Measurements from ENCODE around the gene MMD.

DNA sequence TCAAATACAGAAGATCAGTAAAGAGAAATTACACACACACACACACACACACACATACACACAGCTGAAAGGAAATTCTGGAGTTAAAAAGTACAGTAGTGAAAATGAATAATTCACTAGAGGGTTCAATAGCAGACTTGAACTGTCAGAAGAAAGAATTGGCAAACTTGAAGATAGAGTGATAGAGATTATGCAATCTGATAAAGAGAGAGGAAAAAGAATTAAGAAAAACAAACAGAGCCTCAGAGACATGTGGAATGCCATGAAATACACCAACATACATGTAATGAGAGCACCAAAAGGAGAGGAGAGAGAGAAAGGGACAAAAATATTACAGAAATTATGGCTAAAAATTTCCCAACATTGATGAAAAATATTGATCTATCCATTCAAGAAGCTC is 60.7 kb downstream of the MMD start:
- TF ChIP-seq EZH2 (IDR thresholded peaks at IDR 0.05), result no peak
- no peak for TF ChIP-seq POLR2AphosphoS5 (IDR thresholded peaks at IDR 0.05; ENCODE audit: borderline replicate concordance, low read depth, low read length)

Data from SK-N-MC (cell line).